ENCODE measurements around the gene CPEB4.

The CPEB4 gene

GRCh38 chr5:173850659-173851058, 37.5 kb upstream of the CPEB4 start:
- Histone ChIP-seq H3K36me3 (ENCODE audit: control insufficient read depth, insufficient read depth, low read length) (no peaks in the 10 kb centered on the region), H3K9me3 (ENCODE audit: control insufficient read depth, low read length) (no peaks in the 10 kb centered on the region), H3K27ac (ENCODE audit: insufficient read depth, low read depth, low read length, poor library complexity, severe bottlenecking) (no peak overlapping the region), H3K27me3 (ENCODE audit: control insufficient read depth, insufficient read depth, low read length, poor library complexity, severe bottlenecking) (no peaks in the 10 kb centered on the region), H3K4me3 (ENCODE audit: insufficient read depth, low read depth, low read length) (no peak overlapping the region), H3K4me1 (ENCODE audit: control insufficient read depth, insufficient read depth, low read length) (peaks cover 3% of the 10 kb centered on the region)
- WGBS, 2 experiments, result 82 to 87% methylated on average over 6 of the region's 6 CpGs

DNA sequence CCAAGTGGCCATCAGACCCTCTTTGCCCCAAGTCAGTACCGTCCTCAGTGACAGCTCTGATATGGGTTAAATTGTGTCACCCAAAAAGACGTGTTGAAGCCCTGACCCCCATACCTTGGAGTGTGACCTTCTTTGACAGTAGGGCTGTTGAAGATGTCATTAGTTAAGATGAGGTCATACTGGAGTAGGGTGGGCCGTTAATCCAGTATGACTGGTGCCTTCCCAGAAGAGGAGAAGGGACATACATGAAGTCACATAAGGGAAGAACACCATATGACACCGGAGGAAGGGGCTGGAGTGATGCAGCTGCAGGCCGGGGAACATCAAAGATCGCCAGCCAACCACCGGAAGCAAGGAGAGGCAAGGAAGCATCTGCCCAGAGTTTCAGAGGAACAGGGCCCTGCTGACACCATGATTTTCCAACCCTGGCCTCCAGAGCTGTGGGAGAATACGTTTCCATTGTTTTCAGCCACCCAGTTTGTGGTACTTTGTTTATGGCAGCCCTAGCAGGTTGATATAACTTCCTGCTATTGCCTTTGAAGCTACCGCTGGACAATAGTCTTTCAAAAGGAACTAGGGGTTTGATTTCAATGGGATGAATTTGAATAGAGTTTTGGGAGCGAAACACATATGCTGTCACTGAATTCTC, 36.4 kb upstream of the CPEB4 start:
- 83 to 93% methylated on average over 10 of the region's 10 CpGs for whole genome bisulfite sequencing, 2 experiments
- no peak overlapping the region for H3K27ac ChIP-seq (ENCODE audit: insufficient read depth, low read depth, low read length, poor library complexity, severe bottlenecking)
- peaks cover 5% of the 10 kb centered on the region for H3K4me1 ChIP-seq (ENCODE audit: control insufficient read depth, insufficient read depth, low read length)
- H3K36me3 ChIP-seq (ENCODE audit: control insufficient read depth, insufficient read depth, low read length), result no peaks in the 10 kb centered on the region
- no peaks in the 10 kb centered on the region for H3K27me3 ChIP-seq (ENCODE audit: control insufficient read depth, insufficient read depth, low read length, poor library complexity, severe bottlenecking)
- no peak overlapping the region for H3K4me3 ChIP-seq (ENCODE audit: insufficient read depth, low read depth, low read length)
- no peaks in the 10 kb centered on the region for H3K9me3 ChIP-seq (ENCODE audit: control insufficient read depth, low read length)

DNA sequence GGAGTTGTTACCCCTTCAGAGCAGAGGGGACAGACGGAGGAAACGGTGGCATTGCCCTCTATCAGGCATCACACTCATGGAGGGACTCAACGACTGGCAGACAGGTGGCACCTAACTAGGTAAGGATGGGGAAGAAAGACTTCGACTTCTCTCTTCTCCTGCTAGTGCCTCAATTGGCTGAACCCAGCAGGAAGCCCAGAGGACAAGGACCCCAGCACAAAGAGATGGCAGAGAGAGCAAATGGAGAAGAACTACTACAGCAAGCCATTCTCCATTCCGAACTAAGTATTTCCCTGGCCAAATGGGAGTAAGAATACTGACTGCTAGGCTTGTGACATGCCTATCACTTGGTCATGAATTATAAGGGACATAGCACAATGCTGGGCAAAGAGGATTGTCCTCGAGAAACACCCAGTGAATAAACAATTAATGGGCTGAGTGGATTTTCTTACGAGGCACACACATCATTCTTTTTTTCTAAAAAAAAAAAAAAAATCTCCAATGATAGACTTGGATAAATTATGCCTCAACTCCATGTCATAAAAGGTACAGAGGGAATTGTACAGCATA, 35.3 kb upstream of the CPEB4 start:
- Histone ChIP-seq H3K4me1 (ENCODE audit: control insufficient read depth, insufficient read depth, low read length) (peaks cover 5% of the 10 kb centered on the region), H3K4me3 (ENCODE audit: insufficient read depth, low read depth, low read length) (no peak overlapping the region), H3K9me3 (ENCODE audit: control insufficient read depth, low read length) (no peaks in the 10 kb centered on the region), H3K36me3 (ENCODE audit: control insufficient read depth, insufficient read depth, low read length) (no peaks in the 10 kb centered on the region), H3K27me3 (ENCODE audit: control insufficient read depth, insufficient read depth, low read length, poor library complexity, severe bottlenecking) (no peaks in the 10 kb centered on the region), H3K27ac (ENCODE audit: insufficient read depth, low read depth, low read length, poor library complexity, severe bottlenecking) (no peak overlapping the region)
- WGBS, 2 experiments, result 90% methylated on average over 7 of the region's 7 CpGs

DNA sequence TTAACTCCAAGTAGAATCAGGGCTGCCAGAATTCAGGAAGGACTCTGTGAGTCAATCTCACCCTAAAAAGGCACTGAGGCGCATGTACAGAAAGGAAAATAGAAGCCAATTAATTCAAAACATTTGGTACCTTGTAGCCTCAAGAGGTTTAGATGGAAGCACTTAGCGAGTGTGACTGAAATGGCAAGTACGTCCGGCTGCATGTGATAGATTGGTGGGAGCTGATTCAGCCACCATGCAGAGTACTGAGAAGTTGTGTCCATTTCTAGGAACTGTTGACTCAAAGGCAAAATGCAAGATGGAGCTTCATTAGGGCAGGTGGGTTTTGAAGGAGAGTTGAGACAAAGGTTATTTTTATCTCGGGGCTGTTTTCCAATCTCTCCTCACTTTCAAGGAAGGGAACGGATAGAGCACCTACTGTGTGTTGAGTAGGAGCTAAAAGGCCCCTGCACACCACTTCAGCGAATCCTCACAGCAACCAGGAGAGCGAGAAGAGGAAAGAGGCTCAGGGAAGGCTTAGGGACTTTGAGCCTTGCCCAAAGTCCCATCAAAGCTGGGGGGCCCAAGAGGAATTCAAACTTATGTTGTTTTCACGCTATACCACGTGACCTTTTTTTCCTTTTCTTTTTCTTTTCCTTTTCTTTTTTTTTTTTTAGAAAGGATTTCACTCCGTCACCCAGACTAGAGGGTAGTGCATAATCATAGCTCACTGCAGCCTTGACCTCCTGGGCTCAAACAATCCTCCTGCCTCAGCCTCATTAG, 34.6 kb upstream of the CPEB4 start:
- no peaks in the 10 kb centered on the region for H3K36me3 ChIP-seq (ENCODE audit: control insufficient read depth, insufficient read depth, low read length)
- peaks cover 5% of the 10 kb centered on the region for H3K4me1 ChIP-seq (ENCODE audit: control insufficient read depth, insufficient read depth, low read length)
- H3K4me3 ChIP-seq (ENCODE audit: insufficient read depth, low read depth, low read length), result no peak overlapping the region
- no peak overlapping the region for H3K27ac ChIP-seq (ENCODE audit: insufficient read depth, low read depth, low read length, poor library complexity, severe bottlenecking)
- H3K27me3 ChIP-seq (ENCODE audit: control insufficient read depth, insufficient read depth, low read length, poor library complexity, severe bottlenecking), result no peaks in the 10 kb centered on the region
- WGBS, 2 experiments, result 88 to 90% methylated on average over 11 of the region's 11 CpGs
- no peaks in the 10 kb centered on the region for H3K9me3 ChIP-seq (ENCODE audit: control insufficient read depth, low read length)

- no peak overlapping the region for H3K4me3 ChIP-seq (ENCODE audit: insufficient read depth, low read depth, low read length)
- WGBS, 2 experiments, result 86 to 90% methylated on average over 11 of the region's 11 CpGs
- no peak overlapping the region for H3K27ac ChIP-seq (ENCODE audit: insufficient read depth, low read depth, low read length, poor library complexity, severe bottlenecking)
- H3K27me3 ChIP-seq (ENCODE audit: control insufficient read depth, insufficient read depth, low read length, poor library complexity, severe bottlenecking), result no peaks in the 10 kb centered on the region
- no peaks in the 10 kb centered on the region for H3K9me3 ChIP-seq (ENCODE audit: control insufficient read depth, low read length)
- H3K36me3 ChIP-seq (ENCODE audit: control insufficient read depth, insufficient read depth, low read length), result no peaks in the 10 kb centered on the region
- peaks cover 5% of the 10 kb centered on the region for H3K4me1 ChIP-seq (ENCODE audit: control insufficient read depth, insufficient read depth, low read length)
Measured at GRCh38 chr5:173855162-173855994, 32.8 kb upstream of the CPEB4 start.

- WGBS, 2 experiments, result 79 to 81% methylated on average over 2 of the region's 2 CpGs
- H3K9me3 ChIP-seq (ENCODE audit: control insufficient read depth, low read length), result no peaks in the 10 kb centered on the region
- no peaks in the 10 kb centered on the region for H3K27me3 ChIP-seq (ENCODE audit: control insufficient read depth, insufficient read depth, low read length, poor library complexity, severe bottlenecking)
- H3K4me1 ChIP-seq (ENCODE audit: control insufficient read depth, insufficient read depth, low read length), result peaks cover 5% of the 10 kb centered on the region
- no peak overlapping the region for H3K27ac ChIP-seq (ENCODE audit: insufficient read depth, low read depth, low read length, poor library complexity, severe bottlenecking)
- H3K36me3 ChIP-seq (ENCODE audit: control insufficient read depth, insufficient read depth, low read length), result no peaks in the 10 kb centered on the region
- no peak overlapping the region for H3K4me3 ChIP-seq (ENCODE audit: insufficient read depth, low read depth, low read length)
Measured at GRCh38 chr5:173855995-173856656, 32.0 kb upstream of the CPEB4 start.

DNA sequence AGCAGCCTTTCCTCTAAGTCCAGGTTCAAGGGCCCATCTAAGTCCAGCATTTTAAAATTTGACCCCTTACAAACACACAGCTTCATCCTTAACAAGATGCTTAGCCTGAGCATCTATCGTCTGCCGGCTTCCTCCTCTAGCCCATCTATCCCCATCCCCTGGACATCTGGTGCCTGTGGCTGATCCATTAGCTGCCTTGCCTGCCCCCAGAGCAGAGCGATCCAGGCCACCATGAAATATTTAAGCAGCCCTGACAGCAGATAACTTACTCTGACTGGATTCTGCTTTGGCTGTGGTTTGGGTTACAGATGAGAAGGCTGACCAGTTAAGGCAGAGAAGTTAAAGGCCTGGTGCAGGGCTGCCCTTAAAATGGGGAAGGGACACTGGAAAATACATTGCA, 30.9 kb upstream of the CPEB4 start:
- Histone ChIP-seq H3K4me1 (ENCODE audit: control insufficient read depth, insufficient read depth, low read length) (peaks cover 5% of the 10 kb centered on the region), H3K9me3 (ENCODE audit: control insufficient read depth, low read length) (no peaks in the 10 kb centered on the region), H3K36me3 (ENCODE audit: control insufficient read depth, insufficient read depth, low read length) (no peaks in the 10 kb centered on the region), H3K27ac (ENCODE audit: insufficient read depth, low read depth, low read length, poor library complexity, severe bottlenecking) (no peak overlapping the region), H3K4me3 (ENCODE audit: insufficient read depth, low read depth, low read length) (no peak overlapping the region), H3K27me3 (ENCODE audit: control insufficient read depth, insufficient read depth, low read length, poor library complexity, severe bottlenecking) (no peaks in the 10 kb centered on the region)
- WGBS, 2 experiments, result 95 to 98% methylated on average over 3 of the region's 3 CpGs

- H3K9me3 ChIP-seq (ENCODE audit: control insufficient read depth, low read length), result no peaks in the 10 kb centered on the region
- H3K36me3 ChIP-seq (ENCODE audit: control insufficient read depth, insufficient read depth, low read length), result no peaks in the 10 kb centered on the region
- H3K4me3 ChIP-seq (ENCODE audit: insufficient read depth, low read depth, low read length), result no peak overlapping the region
- 85 to 88% methylated on average over 5 to 6 of the region's 6 CpGs for WGBS, 2 experiments
- no peak overlapping the region for H3K27ac ChIP-seq (ENCODE audit: insufficient read depth, low read depth, low read length, poor library complexity, severe bottlenecking)
- no peaks in the 10 kb centered on the region for H3K27me3 ChIP-seq (ENCODE audit: control insufficient read depth, insufficient read depth, low read length, poor library complexity, severe bottlenecking)
- peaks cover 5% of the 10 kb centered on the region for H3K4me1 ChIP-seq (ENCODE audit: control insufficient read depth, insufficient read depth, low read length)
Measured at GRCh38 chr5:173858021-173858669, 30.0 kb upstream of the CPEB4 start.

- no peaks in the 10 kb centered on the region for H3K27me3 ChIP-seq (ENCODE audit: control insufficient read depth, insufficient read depth, low read length, poor library complexity, severe bottlenecking)
- peaks cover 5% of the 10 kb centered on the region for H3K4me1 ChIP-seq (ENCODE audit: control insufficient read depth, insufficient read depth, low read length)
- H3K4me3 ChIP-seq (ENCODE audit: insufficient read depth, low read depth, low read length), result no peak overlapping the region
- no peak overlapping the region for H3K27ac ChIP-seq (ENCODE audit: insufficient read depth, low read depth, low read length, poor library complexity, severe bottlenecking)
- H3K9me3 ChIP-seq (ENCODE audit: control insufficient read depth, low read length), result no peaks in the 10 kb centered on the region
- WGBS, 2 experiments, result 93 to 95% methylated on average over 4 of the region's 4 CpGs
- no peaks in the 10 kb centered on the region for H3K36me3 ChIP-seq (ENCODE audit: control insufficient read depth, insufficient read depth, low read length)
Measured at GRCh38 chr5:173858670-173859407, 29.3 kb upstream of the CPEB4 start.
